ENCODE data around the gene PTPRD. TPM values are rescaled to one million over a fixed set of nuclear protein-coding genes. Genes with fewer than 3 reads are reported as not detected.

PTPRD gene
- total RNA-seq, 1 donor from 2014 or later, result 5.7 TPM

DNA sequence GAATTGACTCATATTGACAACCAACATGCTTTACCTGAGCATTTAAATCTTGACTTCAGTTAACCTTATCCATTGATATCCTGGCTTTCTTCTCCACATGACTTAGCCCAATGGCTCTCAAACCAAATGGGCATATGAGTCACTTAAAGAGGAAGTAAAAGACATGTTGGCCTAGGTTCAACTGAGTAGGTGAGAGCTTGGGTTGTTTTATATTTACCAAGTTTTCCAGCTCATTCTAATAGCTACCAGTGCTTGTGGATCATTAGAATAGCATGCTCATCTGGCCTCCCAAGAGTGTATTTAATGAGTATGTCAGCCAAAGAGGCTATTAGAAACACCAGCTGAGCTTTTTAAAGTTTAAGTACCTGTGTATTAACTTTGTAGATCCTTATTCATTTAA is 1049.0 kb downstream of the PTPRD start:
- Mint-ChIP-seq H3K4me1 (ENCODE audit: low read depth) (no peaks in the 10 kb centered on the region), H3K4me3 (ENCODE audit: unreplicated experiment) (no peak overlapping the region), H3K27ac (ENCODE audit: unreplicated experiment) (no peak overlapping the region), H3K27me3 (ENCODE audit: low read depth) (peaks cover 2% of the 10 kb centered on the region), H3K9me3 (ENCODE audit: low read depth) (no peaks in the 10 kb centered on the region), H3K36me3 (ENCODE audit: low read depth) (no peaks in the 10 kb centered on the region)
- TF ChIP-seq, protein P1, sequence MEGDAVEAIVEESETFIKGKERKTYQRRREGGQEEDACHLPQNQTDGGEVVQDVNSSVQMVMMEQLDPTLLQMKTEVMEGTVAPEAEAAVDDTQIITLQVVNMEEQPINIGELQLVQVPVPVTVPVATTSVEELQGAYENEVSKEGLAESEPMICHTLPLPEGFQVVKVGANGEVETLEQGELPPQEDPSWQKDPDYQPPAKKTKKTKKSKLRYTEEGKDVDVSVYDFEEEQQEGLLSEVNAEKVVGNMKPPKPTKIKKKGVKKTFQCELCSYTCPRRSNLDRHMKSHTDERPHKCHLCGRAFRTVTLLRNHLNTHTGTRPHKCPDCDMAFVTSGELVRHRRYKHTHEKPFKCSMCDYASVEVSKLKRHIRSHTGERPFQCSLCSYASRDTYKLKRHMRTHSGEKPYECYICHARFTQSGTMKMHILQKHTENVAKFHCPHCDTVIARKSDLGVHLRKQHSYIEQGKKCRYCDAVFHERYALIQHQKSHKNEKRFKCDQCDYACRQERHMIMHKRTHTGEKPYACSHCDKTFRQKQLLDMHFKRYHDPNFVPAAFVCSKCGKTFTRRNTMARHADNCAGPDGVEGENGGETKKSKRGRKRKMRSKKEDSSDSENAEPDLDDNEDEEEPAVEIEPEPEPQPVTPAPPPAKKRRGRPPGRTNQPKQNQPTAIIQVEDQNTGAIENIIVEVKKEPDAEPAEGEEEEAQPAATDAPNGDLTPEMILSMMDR (IDR thresholded peaks at IDR 0.05), result no peak
- DNase-seq (ENCODE audit: low spot score), result no peak

DNA sequence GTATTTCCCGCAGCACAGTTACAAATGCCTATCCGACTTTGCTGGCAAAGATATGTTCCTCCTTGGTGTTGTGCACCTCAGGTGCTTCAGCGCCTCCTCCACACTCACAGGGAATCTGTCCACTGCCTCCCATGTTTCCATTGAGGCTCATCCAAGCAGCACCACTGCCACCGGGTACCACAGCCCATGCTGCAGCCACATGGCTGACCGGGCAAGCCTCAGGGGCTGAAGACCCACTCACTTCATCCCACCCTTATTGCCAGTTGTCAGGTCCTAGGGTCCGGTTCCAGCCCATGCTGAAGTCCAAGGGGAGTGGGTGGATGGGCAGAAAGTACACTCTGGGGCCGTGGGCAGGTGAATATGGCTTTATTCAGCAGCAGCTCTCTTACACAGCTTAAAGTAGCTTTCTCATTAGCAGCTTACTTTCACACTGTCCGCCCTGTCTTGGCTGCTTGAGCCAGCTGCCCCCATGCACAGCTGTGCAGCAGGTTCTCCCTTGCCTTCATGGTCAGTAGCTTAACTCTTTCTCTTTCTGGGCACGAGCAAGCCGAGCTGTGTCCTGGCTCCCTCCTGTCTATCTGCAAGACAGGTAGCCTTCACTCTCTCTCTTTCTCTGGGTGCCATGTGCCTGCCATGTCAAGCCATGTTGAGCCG is 1052.3 kb downstream of the PTPRD start:
- DNase-seq (ENCODE audit: low spot score), result no peak

DNA sequence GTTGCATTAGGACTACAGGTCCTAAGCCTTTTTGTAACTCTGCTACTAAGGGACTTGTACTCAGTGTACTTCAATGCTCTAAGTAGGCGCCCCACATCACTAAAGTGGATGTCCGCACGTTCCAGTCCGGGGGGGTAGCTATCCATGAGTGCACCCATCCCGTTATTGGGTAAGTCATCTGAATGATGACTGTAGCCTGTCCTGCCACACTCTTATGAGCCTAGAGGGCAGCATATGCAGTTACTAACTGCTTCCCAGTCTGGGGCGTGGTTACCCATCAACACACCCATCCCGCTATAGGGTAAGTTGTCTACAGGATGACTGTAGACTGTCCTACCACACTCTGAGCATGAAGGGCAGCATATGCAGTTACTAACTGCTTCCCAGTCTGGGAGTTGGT is 1053.9 kb downstream of the PTPRD start:
- Mint-ChIP-seq H3K4me3 (ENCODE audit: unreplicated experiment) (no peak overlapping the region), H3K36me3 (ENCODE audit: low read depth) (no peaks in the 10 kb centered on the region), H3K27me3 (ENCODE audit: low read depth) (peaks cover 2% of the 10 kb centered on the region), H3K27ac (ENCODE audit: unreplicated experiment) (no peak overlapping the region), H3K4me1 (ENCODE audit: low read depth) (no peaks in the 10 kb centered on the region), H3K9me3 (ENCODE audit: low read depth) (no peaks in the 10 kb centered on the region)
- no peak for DNase-seq (ENCODE audit: low spot score)
- TF ChIP-seq, protein P1 (IDR thresholded peaks at IDR 0.05), result no peak

More for the DNA sequence above, 1052.3 kb downstream of the PTPRD start:
- Mint-ChIP-seq H3K4me1 (ENCODE audit: low read depth) (no peaks in the 10 kb centered on the region), H3K36me3 (ENCODE audit: low read depth) (no peaks in the 10 kb centered on the region), H3K27me3 (ENCODE audit: low read depth) (peaks cover 2% of the 10 kb centered on the region), H3K27ac (ENCODE audit: unreplicated experiment) (no peak overlapping the region), H3K9me3 (ENCODE audit: low read depth) (no peaks in the 10 kb centered on the region), H3K4me3 (ENCODE audit: unreplicated experiment) (no peak overlapping the region)
- TF ChIP-seq, protein P1 (IDR thresholded peaks at IDR 0.05), result no peak

DNA sequence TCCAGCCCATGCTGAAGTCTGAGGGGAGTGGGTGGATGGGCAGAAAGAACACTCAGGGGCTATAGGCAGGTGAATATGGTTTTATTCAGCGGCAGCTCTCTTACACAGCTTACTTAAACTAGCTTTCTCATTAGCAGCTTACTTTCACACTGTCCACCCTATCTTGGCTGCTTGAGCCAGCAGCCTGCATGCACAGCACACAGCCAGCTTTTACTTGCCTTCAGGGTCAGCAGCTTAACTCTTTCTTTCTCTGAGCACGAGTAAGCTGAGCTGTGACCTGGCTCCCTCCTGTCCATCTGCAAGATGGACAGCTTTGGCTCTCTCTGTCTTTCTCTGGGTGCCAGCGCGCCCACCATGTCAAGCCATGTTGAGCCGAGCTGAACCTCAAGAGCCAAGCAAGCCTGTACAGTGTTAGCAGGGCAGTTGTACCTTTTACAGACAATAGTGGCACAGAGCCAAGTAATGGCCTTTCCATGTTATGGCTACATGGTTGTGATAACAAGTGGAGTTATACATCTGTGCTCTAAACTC is 1054.9 kb downstream of the PTPRD start:
- H3K9me3 Mint-ChIP-seq (ENCODE audit: low read depth), result no peaks in the 10 kb centered on the region
- H3K36me3 Mint-ChIP-seq (ENCODE audit: low read depth), result no peaks in the 10 kb centered on the region
- H3K27ac Mint-ChIP-seq (ENCODE audit: unreplicated experiment), result no peak overlapping the region
- TF ChIP-seq, protein P1 (IDR thresholded peaks at IDR 0.05), result no peak
- no peaks in the 10 kb centered on the region for H3K4me1 Mint-ChIP-seq (ENCODE audit: low read depth)
- H3K4me3 Mint-ChIP-seq (ENCODE audit: unreplicated experiment), result no peak overlapping the region
- DNase-seq (ENCODE audit: low spot score), result no peak
- peaks cover 2% of the 10 kb centered on the region for H3K27me3 Mint-ChIP-seq (ENCODE audit: low read depth)

DNA sequence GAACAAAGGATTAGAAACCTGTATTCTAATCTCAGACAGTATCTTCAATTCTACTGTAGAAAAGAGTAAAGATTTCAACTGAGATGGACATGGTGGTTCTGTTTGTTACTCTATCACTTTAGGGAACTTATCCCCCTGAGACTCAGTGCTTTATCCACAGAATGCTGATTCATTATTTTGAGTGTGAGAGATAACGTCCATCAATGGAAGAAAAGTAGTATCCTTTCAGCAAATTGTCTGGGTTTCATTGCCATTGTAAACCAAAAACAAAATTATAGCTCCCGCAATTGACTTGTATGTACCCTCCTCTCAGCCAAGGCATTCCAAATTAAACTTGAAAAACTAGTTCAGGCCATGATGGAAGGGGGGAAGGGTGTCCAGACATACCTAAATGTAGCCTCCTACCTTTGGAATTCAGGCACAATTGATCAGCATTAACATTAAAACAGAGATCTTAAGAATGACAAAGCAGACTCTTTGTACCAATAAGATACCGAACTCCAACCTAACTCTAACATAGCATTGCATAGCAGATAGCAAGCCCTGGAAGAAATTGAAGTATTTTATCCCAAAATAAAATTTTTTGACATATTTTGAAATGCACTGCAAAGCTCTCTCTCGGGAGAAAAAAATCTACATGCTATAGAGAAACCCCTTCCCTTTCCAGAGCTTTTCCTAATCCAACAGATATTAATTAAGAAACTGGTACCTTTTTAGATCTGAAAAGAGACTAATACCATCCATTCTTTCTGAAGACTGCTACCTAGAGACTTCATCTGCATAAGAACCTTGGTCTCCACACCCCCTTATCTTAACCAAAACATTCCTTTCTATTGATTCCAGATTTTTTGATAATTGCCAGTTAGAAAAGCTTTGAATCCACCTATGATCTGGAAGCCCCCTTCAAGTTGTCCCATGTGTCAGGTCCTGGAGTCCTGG is 1055.7 kb downstream of the PTPRD start:
- Mint-ChIP-seq H3K9me3 (ENCODE audit: low read depth) (no peaks in the 10 kb centered on the region), H3K27ac (ENCODE audit: unreplicated experiment) (no peak overlapping the region), H3K27me3 (ENCODE audit: low read depth) (peaks cover under 1% of the 10 kb centered on the region), H3K4me1 (ENCODE audit: low read depth) (no peaks in the 10 kb centered on the region), H3K36me3 (ENCODE audit: low read depth) (no peaks in the 10 kb centered on the region), H3K4me3 (ENCODE audit: unreplicated experiment) (no peak overlapping the region)
- TF ChIP-seq, protein P1 (IDR thresholded peaks at IDR 0.05), result no peak
- no peak for DNase-seq (ENCODE audit: low spot score)

Data from chondrocyte (in vitro differentiated cells).